22Rv1 (cell line): ENCODE results near the gene TOLLIP.

Experiments used
- H3K27ac ChIP-seq: fragments of 450-650 bp; 2 replicates; pipeline ENCODE4 v1.5.1; 2017
- CTCF ChIP-seq: fragments of 450-650 bp; IDR thresholded peaks from 2 replicates; pipeline ENCODE4 v1.5.1; 2017; ENCODE audit warnings: mild to moderate bottlenecking
- ZFX ChIP-seq: fragments of 450-650 bp; IDR thresholded peaks from 2 replicates; pipeline ENCODE4 v1.6.1; 2017; ENCODE audit warnings: antibody characterized with exemption, borderline replicate concordance

TOLLIP gene

GRCh38 chr11:1295086-1295485 is 14.3 kb downstream of the TOLLIP start:
- no peak overlapping the region for H3K27ac ChIP-seq
- TF ChIP-seq ZFX (no peak), CTCF (no peak)

- TF ChIP-seq ZFX, result no peak
- TF ChIP-seq CTCF, result peak; percentile 51
- H3K27ac ChIP-seq, result no peak overlapping the region
Measured at GRCh38 chr11:1293619-1294015, 15.8 kb downstream of the TOLLIP start.

DNA sequence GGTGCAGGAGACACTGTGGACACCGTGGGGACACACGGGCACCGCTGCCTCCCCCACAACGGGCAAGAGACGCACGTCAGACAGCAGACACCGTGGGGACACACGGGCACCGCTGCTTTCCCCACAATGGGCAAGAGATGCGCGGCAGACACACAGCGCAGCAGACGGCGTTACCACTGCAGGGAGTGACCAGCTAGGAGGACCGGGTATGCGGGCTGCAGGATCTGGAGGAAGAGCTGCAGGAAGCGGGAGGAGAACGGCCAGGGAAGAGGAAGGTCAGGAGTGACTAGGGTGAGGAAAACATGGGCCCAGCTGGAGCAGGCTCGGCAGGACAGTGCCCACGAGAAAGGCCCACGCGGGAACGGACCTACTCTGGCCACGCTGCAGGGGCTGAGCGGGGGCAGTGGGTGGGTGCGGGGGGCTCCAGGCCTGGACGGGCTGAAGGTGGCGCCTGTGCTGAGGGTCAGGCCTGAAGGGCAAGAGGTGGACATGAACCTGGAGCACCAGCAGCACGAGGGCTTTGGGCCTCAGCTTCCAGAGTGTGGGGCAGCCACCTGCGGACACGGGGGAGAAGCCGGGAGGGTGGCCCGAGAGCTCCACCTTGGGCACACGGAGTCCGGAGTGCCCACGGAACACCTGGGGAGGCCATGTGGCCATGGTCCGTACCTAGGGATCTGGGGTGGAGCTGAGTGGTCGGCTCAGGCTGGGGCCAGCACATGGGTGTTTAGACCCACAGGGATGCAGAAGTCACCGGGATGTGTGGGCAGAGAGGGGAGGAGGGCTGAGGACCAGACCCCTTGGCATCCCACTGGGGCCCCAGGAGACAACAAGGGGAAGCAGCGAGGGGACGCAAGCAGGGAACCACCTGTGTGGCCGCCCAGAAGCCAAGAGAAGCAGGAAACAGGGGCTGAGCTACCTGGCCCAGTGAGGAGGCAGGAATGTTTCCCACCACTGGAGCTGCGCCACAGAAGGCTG is 16.5 kb downstream of the TOLLIP start:
- TF ChIP-seq ZFX, result no peak
- no peak for TF ChIP-seq CTCF
- H3K27ac ChIP-seq, result no peak overlapping the region

DNA sequence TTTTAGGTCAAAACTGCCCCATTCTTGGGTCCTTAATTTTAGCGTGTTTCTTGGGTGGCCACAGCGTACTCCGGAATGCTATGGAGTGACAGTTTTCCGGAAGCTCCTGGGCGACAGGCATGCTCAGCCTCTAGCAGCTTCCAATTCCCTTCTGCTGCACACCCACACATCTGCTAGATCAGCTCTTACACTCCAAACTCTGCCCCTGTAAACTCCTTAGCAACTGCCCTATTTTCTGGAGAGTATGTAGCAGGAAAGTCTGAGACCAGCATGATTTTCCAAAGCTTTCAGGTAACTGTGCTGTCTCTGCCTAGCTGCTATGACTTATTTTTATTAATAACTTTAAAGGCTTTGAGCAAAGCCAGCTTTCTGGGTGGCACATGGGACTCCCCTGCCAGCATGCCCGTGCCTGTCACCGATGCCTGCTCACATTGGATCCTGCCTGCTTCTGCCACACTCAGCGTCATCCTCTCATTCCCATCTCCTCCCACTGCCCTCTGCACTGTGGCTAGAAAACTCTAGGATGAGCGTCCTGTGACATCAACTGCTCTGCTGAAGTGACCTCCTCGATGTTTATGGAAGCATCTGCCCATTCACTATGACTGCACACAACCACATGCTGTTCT is 17.3 kb downstream of the TOLLIP start:
- no peak overlapping the region for H3K27ac ChIP-seq
- TF ChIP-seq ZFX (no peak), CTCF (no peak)

- no peak overlapping the region for H3K27ac ChIP-seq
- TF ChIP-seq ZFX (no peak), CTCF (no peak)
Measured at GRCh38 chr11:1291295-1292017, 18.0 kb downstream of the TOLLIP start.

DNA sequence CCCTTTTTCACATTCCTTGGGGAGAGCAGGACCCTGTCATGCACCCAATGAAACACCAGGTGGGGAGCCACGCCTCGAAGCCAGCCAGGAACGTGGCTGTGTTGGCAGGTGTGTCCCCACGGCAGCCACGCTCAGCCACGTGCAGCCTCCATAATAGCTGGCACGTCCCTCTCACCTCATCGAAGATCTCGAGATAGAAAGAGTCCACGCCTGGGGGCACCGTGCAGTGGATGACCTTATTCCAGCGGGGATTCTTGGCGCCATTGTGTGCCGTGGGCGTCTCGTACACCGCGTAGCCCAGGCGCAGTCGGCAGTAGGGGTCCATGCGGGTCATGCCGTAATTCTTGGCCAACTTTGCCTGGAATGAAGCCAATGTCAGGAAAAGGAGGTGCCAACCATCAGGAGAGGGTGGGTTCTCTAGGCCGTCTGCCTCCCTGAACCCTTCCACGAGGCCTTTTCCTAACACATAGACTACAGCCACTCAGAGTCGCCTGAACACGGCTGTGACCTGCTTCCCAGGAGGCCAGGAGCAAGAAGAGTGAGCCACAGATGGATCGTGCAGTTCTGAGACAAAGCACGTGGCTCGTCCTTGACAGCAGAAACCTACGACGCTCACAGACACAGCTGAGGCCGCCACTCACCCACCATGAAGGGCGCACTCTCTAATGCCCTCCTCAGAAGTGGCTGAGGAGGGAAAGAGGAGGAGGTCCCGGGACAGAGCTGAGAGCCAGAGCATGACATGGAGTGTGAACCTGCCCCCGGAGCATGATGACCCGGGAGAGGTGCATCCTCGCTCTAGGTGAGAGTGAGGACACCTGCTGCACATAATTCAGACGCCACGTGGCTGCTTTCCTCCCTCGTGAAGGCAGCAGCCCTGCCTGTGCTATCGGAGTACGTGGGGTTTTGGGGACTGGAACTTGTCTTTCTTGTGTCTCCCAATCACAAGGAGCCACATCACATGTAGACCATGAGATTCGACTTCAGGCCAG is 19.1 kb downstream of the TOLLIP start:
- no peak for TF ChIP-seq CTCF
- TF ChIP-seq ZFX, result no peak
- H3K27ac ChIP-seq, result no peak overlapping the region
